Neural cell (in vitro differentiated cells): ENCODE data around the gene MTMR3. TPM values are rescaled to one million over a fixed set of nuclear protein-coding genes. Genes with fewer than 3 reads are reported as not detected.

Experiments
- H2AFZ ChIP-seq: fragments of 200-600, 300-800 bp; sonication (generic), shearing (Covaris generic); 2 replicates; pipeline ENCODE4 v1.6.0; 2014; ENCODE audit warnings: low read depth, mild to moderate bottlenecking, antibody characterized with exemption, low read length, moderate library complexity
- H3F3A ChIP-seq: fragments of 200-600 bp; shearing (Covaris generic); 2 replicates; pipeline ENCODE4 v1.6.1; 2016; ENCODE audit warnings: mild to moderate bottlenecking, moderate library complexity, mixed read lengths, antibody characterized with exemption, low read length; ENCODE audit not compliant: insufficient read depth, poor library complexity, severe bottlenecking
- H3K27ac ChIP-seq: fragments of 200-600, 300-800 bp; sonication (generic), shearing (Covaris generic); 2 replicates; pipeline ENCODE4 v1.5.1; 2014; ENCODE audit warnings: mild to moderate bottlenecking, low read length, moderate library complexity
- H3K27me3 ChIP-seq: fragments of 300-800, 200-600 bp; sonication (generic), shearing (Covaris generic); 2 replicates; pipeline ENCODE4 v1.6.0; 2014; ENCODE audit warnings: mild to moderate bottlenecking, low read depth, low read length, moderate library complexity; ENCODE audit not compliant: insufficient read depth
- H3K36me3 ChIP-seq: fragments of 300-800, 200-600 bp; sonication (generic), shearing (Covaris generic); 2 replicates; pipeline ENCODE4 v1.5.1; 2014; ENCODE audit warnings: mild to moderate bottlenecking, antibody characterized with exemption, low read length, moderate library complexity; ENCODE audit not compliant: insufficient read depth
- H3K4me2 ChIP-seq: fragments of 300-800, 200-600 bp; sonication (generic), shearing (Covaris generic); 2 replicates; pipeline ENCODE4 v1.6.0; 2014; ENCODE audit warnings: mild to moderate bottlenecking, low read length
- H3K4me3 ChIP-seq: fragments of 300-800, 200-600 bp; sonication (generic), shearing (Covaris generic); 2 replicates; pipeline ENCODE4 v1.5.1; 2014; ENCODE audit warnings: mild to moderate bottlenecking, low read length, moderate library complexity
- H3K79me2 ChIP-seq: fragments of 200-600 bp; shearing (Covaris generic); replicated peaks from 2 replicates; pipeline ENCODE4 v1.6.0; 2014; ENCODE audit warnings: mild to moderate bottlenecking, low read length, moderate library complexity; ENCODE audit not compliant: insufficient read depth
- H3K9ac ChIP-seq: fragments of 300-800, 200-600 bp; sonication (generic), shearing (Covaris generic); 2 replicates; pipeline ENCODE4 v1.6.1; 2016; ENCODE audit warnings: mild to moderate bottlenecking, low read length, mixed read lengths
- H3K9me2 ChIP-seq: fragments of 200-600 bp; shearing (Covaris generic); 2 replicates; pipeline ENCODE4 v1.6.1; 2016; ENCODE audit warnings: mild to moderate bottlenecking, low read length, mixed read lengths; ENCODE audit not compliant: insufficient read depth
- H3K9me3 ChIP-seq: fragments of 200-600, 300-800 bp; sonication (generic), shearing (Covaris generic); 2 replicates; pipeline ENCODE4 v1.6.1; 2016; ENCODE audit warnings: mild to moderate bottlenecking, mixed run types, low read length, moderate library complexity, mixed read lengths
- H4K20me1 ChIP-seq: fragments of 200-600 bp; shearing (Covaris generic); 2 replicates; pipeline ENCODE4 v1.6.1; 2016; ENCODE audit warnings: mild to moderate bottlenecking, mixed run types; ENCODE audit not compliant: insufficient read depth
- EP300 ChIP-seq: fragments of 450-650 bp; conservative IDR thresholded peaks from 2 replicates; pipeline ENCODE4 v1.6.1; 2014; ENCODE audit warnings: antibody characterized with exemption, mild to moderate bottlenecking, moderate library complexity; ENCODE audit not compliant: poor library complexity, severe bottlenecking
- EZH2 ChIP-seq: fragments of 200-600, 300-800 bp; shearing (Covaris generic), sonication (generic); IDR thresholded peaks from 2 replicates; pipeline ENCODE4 v1.6.1; 2014; ENCODE audit warnings: antibody characterized with exemption, low read length, borderline replicate concordance, mild to moderate bottlenecking; ENCODE audit not compliant: insufficient read depth, poor library complexity, severe bottlenecking
- MXI1 ChIP-seq: fragments of 450-650 bp; conservative IDR thresholded peaks from 2 replicates; pipeline ENCODE4 v1.6.1; 2014; ENCODE audit warnings: antibody characterized with exemption, mild to moderate bottlenecking; ENCODE audit not compliant: poor library complexity, severe bottlenecking
- POLR2AphosphoS5 ChIP-seq: IDR thresholded peaks from 2 replicates; pipeline ENCODE4 v1.6.1; 2012
- RAD21 ChIP-seq: fragments of 450-650 bp; conservative IDR thresholded peaks from 2 replicates; pipeline ENCODE4 v1.6.1; 2014; ENCODE audit warnings: antibody characterized with exemption, mild to moderate bottlenecking, moderate library complexity
- SMC3 ChIP-seq: fragments of 450-650 bp; conservative IDR thresholded peaks from 2 replicates; pipeline ENCODE4 v1.6.1; 2014; ENCODE audit warnings: antibody characterized with exemption, mild to moderate bottlenecking, moderate library complexity; ENCODE audit not compliant: poor library complexity
- TAF1 ChIP-seq: IDR thresholded peaks from 2 replicates; pipeline ENCODE4 v1.6.1; 2012; ENCODE audit warnings: low read depth
- polyA plus RNA-seq: library from polyadenylated mRNA; depleted of rRNA; stranded (reverse); fragments of >200 nt; gene quantifications from 2 replicates; pipeline ENCODE4 v1.2.3, GENCODE V29; 2014
- TF ChIP-seq, protein P1 (sequence below): IDR thresholded peaks from 2 replicates; pipeline ENCODE4 v1.6.1; 2012; ENCODE audit warnings: borderline replicate concordance
- TF ChIP-seq, protein P2 (sequence below): fragments of 450-650 bp; IDR thresholded peaks from 2 replicates; pipeline ENCODE4 v1.5.1; 2014; ENCODE audit warnings: antibody characterized with exemption, mild to moderate bottlenecking, moderate library complexity; ENCODE audit not compliant: poor library complexity, severe bottlenecking

MTMR3 gene
- polyA plus RNA-seq, 1 donor from 2014 or later: 46.7 TPM

DNA sequence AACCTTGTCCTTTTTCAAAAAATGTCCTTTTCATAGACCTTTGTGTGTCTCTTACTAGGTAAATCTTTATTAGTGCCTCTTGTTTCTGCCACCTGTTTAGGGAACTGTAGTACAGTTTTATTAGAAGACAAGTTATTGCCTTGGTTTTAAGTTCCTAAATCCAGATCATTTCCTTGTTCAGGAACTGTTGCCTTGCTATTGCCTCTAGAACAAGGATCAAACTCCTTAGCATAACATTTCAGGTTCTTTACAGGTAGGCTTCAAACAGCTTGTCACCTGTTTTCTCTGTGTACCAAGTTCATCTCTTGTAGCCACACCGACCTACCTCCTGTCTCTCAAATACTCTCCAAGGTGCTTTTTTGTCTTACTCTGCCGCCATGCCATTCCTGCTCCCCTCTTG lies 75.2 kb downstream of the MTMR3 start:
- peaks cover 3% of the 10 kb centered on the region for H4K20me1 ChIP-seq

DNA sequence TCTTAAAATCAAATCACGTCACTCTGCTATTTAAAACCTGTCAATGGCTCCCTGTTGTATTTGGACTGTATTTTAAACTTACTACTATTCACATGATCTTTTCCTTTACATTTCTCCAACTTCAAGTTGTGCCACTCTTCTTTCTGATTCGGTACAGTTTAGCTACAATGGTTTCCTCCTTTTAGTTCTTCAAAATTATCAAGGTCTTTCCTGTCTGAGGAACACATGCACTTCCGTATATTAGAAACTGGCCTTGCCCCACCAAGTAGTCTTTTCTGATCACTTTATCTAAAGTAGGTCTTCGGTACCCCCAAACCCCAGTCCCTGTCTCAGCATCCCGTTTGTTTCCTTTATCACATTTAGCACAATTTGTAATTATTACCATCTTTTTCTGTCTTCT lies 81.8 kb downstream of the MTMR3 start:
- H3K9me2 ChIP-seq: no peaks in the 10 kb centered on the region
- H3F3A ChIP-seq: no peaks in the 10 kb centered on the region
- no peak for TF ChIP-seq MXI1
- TF ChIP-seq POLR2AphosphoS5: no peak
- no peak for TF ChIP-seq SMC3
- TF ChIP-seq, protein P1, sequence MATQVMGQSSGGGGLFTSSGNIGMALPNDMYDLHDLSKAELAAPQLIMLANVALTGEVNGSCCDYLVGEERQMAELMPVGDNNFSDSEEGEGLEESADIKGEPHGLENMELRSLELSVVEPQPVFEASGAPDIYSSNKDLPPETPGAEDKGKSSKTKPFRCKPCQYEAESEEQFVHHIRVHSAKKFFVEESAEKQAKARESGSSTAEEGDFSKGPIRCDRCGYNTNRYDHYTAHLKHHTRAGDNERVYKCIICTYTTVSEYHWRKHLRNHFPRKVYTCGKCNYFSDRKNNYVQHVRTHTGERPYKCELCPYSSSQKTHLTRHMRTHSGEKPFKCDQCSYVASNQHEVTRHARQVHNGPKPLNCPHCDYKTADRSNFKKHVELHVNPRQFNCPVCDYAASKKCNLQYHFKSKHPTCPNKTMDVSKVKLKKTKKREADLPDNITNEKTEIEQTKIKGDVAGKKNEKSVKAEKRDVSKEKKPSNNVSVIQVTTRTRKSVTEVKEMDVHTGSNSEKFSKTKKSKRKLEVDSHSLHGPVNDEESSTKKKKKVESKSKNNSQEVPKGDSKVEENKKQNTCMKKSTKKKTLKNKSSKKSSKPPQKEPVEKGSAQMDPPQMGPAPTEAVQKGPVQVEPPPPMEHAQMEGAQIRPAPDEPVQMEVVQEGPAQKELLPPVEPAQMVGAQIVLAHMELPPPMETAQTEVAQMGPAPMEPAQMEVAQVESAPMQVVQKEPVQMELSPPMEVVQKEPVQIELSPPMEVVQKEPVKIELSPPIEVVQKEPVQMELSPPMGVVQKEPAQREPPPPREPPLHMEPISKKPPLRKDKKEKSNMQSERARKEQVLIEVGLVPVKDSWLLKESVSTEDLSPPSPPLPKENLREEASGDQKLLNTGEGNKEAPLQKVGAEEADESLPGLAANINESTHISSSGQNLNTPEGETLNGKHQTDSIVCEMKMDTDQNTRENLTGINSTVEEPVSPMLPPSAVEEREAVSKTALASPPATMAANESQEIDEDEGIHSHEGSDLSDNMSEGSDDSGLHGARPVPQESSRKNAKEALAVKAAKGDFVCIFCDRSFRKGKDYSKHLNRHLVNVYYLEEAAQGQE: no peak
- no peak for TF ChIP-seq EZH2
- no peak for TF ChIP-seq EP300
- TF ChIP-seq, protein P2, sequence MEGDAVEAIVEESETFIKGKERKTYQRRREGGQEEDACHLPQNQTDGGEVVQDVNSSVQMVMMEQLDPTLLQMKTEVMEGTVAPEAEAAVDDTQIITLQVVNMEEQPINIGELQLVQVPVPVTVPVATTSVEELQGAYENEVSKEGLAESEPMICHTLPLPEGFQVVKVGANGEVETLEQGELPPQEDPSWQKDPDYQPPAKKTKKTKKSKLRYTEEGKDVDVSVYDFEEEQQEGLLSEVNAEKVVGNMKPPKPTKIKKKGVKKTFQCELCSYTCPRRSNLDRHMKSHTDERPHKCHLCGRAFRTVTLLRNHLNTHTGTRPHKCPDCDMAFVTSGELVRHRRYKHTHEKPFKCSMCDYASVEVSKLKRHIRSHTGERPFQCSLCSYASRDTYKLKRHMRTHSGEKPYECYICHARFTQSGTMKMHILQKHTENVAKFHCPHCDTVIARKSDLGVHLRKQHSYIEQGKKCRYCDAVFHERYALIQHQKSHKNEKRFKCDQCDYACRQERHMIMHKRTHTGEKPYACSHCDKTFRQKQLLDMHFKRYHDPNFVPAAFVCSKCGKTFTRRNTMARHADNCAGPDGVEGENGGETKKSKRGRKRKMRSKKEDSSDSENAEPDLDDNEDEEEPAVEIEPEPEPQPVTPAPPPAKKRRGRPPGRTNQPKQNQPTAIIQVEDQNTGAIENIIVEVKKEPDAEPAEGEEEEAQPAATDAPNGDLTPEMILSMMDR: no peak
- no peak for TF ChIP-seq RAD21
- TF ChIP-seq TAF1: no peak
- no peak overlapping the region for H3K4me2 ChIP-seq
- peaks cover 3% of the 10 kb centered on the region for H4K20me1 ChIP-seq
- H3K9ac ChIP-seq: no peak overlapping the region
- H2AFZ ChIP-seq: no peak overlapping the region
- H3K36me3 ChIP-seq: no peaks in the 10 kb centered on the region
- H3K27me3 ChIP-seq: no peaks in the 10 kb centered on the region
- no peak overlapping the region for H3K27ac ChIP-seq
- peaks cover 12% of the 10 kb centered on the region for H3K79me2 ChIP-seq
- no peaks in the 10 kb centered on the region for H3K9me3 ChIP-seq
- no peak overlapping the region for H3K4me3 ChIP-seq

More for the DNA sequence above, 75.2 kb downstream of the MTMR3 start:
- Histone ChIP-seq H3K27ac (no peak overlapping the region), H3K4me3 (no peak overlapping the region), H3F3A (no peaks in the 10 kb centered on the region), H3K4me2 (no peak overlapping the region), H3K36me3 (no peaks in the 10 kb centered on the region), H2AFZ (no peak overlapping the region), H3K9ac (no peak overlapping the region), H3K27me3 (no peaks in the 10 kb centered on the region), H3K9me2 (no peaks in the 10 kb centered on the region), H3K79me2 (peaks cover 19% of the 10 kb centered on the region), H3K9me3 (no peaks in the 10 kb centered on the region)
- TF ChIP-seq SMC3 (no peak), POLR2AphosphoS5 (no peak), MXI1 (no peak), EZH2 (no peak), EP300 (no peak), TAF1 (no peak), RAD21 (no peak)
- TF ChIP-seq, protein P1: no peak
- TF ChIP-seq, protein P2: no peak
